ENCODE measurements around the gene NOP16.

NOP16 gene

DNA sequence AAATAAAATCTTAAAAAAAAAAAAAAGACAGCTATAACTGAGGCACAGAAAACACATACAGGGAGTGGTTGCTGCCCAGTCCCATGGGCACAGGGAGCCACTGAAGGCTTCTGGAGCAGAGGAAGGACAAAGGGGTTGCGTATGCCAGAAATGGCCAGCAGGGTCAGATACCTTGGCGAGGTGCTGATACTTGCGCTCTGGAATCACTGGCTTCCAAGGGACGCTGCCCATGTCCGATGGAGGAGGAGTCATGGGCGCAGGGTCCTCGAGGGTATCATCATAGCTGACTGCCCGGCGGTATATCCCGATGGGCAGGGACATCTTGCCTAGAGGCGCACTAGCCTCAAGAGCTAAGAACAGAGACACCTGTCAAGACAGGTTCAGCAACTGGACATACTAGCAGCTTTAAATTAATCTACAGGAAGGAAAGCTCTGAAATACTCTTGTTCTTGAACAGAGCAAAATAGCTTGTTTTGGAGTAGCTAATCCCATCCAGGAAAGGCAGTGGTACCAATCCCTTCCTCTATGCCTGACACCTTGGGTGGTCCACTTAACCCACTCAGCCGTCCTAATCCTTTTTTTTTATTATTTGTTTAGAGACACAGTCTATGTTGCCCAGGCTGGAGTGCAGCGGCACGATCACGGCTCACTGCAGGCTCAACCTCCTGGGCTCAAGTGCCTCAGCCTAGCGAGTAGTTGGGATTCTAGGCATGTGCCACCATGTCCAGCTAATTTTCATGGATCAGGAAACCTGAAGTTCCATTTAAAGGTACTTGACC, 32.8 kb downstream of the NOP16 start:
- DNase-seq, result no peak

DNA sequence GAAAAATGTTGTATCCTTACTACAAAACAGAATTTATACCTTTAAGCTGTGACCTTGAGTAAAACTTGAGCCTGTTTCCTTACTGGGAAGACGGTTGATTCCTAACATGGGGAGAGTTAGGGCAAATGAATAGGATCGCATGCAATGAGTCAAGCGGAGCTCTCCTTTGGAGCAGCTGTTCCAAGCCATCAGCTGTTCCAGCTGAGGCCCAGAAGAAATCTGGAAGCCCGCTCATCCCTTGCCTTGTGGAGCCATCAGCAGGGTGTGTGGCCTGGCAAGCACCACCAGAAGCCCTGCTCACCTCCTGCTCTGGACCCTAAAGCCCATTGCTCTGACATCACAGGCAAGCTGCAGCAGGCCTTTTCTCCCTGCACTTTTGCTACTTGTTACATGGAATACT, 34.9 kb downstream of the NOP16 start:
- DNase-seq, result no peak

DNA sequence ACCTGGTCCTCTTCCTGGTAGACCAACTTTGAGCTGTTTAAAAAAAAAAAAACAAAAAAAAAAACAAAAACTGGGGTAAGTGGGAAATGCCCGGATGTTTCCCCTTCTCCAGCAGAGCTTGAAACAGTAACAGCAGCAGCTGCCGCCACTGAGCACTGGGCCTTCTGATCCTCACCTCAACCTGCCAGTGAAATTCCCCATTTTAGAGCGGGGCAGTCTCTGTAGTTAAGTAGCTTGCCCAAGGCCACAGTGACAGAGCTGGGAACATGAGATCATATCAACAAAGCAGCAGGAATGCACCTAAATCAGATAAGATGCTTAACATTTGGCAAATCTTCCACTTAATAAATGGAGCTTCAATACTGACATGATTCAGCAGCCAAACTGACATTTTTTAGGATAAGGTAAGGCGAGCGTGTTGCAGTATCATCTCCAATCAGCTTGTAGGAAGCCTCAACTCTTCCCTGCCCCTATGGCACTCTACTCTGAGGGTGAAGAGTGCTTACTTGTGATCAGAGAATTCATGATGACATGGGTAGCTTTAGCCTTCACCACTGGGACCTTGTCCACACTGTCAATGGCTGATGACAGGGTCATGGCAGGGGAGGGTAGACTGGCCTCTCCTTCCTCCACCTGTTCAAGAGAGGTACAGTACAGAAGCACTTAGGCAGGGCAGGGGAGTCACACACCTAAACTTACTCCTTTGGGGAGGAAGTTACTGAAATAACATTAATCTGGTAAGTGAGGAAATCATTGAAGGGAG, 36.1 kb downstream of the NOP16 start:
- DNase-seq, result no peak

DNA sequence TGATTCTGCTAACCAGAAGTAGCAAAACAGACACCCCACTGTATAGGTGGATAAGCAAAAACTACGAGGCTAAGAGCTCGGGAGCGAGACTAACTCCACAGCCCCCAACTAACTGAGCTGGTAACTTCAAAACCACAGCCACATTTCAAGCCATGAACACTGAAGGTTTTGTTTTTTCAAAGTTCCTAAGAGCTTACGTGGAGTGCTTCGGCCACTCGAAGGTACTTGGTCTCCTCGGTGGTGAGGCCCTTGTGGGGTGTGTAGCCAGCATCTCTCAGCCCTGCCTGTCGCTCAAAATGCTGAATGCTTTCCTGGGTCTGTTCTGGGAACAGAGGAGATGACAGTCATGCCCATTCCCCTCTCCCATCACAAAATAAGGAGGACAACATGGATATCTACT, 38.0 kb downstream of the NOP16 start:
- no peak for DNase-seq

DNA sequence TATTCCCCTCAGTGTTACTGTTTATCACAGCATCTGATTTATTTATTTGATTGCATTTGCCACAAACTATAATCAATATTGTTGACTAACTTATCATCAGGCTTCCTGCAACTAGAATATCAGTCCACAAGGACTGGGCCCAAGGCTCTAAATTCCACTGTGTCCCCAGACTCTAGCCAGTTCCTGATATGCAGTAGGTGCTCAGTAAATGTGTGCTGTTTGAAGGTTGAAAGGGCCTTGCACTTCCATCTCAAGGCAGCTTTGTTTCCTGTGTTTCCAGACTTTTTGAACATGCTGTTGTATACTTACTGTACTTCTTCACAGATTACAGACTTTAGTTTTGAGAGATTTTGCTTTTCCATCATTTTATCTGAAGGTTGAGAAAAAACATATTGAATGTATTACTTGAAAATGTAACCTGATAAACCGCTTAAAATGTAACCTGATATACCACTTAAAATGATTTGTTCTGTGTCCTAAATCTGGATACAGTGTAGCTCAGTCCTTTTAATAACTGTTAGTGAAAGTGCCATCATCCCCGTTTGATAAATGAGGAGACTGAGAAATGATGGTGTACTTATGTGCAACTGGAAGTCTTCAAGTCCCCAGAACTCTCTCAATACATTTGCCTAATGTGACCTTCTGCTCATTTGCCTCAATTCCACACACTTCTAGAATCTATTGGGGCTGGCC, 45.5 kb downstream of the NOP16 start:
- no peak for DNase-seq

DNA sequence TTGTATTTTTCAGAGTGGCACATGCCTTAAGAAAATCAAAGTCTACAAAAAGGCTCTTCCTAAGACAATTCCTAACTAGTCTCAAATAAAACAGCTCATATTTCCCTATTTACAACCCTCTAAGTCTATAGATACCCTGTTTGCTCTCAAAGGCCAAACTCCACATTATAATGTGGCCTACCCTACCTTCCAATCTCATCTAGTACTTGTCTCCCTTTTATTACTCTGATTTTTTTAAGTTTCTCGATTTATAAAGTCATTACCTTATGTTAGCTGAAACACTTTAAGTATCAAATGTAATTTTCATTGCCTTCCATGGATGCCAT, 46.3 kb downstream of the NOP16 start:
- no peak for DNase-seq

DNA sequence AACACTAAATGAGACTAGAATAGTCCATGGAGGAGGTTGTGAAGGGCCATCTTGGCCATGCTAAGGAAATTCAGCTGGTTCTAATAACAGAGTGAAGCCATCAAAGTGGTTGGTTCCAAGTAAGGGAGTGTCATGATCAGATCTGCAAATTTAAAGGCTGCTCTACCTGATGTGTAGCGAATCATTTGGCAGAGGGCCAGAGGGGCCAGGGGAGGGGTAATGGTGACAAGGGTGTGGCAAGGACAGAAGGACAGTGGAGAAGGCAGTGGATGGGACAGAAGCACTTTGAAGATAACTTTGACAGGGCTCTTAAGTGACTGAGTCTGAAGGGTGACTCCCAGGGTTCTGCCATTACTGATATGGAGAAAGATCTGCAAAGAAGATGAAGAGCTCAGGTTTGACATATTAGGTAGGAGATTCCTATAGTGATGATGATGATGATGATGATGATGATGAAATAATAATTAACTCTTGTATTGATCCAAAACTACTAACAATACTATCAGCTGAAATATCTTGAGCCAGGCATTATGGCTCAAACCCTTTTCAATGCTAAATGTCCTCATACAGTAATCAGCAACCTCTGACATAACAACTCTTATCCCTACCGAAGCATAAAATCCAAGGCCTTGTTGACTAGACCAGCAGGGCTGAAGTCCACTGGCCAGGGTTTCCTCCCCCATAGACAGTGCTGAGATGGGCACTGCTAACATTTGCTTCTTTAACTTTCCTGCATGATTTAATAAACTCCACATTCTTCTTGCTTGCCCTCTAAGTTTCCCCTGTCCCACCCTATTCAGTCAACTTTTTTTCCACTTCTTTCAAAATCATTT, 46.9 kb downstream of the NOP16 start:
- DNase-seq, result no peak

DNA sequence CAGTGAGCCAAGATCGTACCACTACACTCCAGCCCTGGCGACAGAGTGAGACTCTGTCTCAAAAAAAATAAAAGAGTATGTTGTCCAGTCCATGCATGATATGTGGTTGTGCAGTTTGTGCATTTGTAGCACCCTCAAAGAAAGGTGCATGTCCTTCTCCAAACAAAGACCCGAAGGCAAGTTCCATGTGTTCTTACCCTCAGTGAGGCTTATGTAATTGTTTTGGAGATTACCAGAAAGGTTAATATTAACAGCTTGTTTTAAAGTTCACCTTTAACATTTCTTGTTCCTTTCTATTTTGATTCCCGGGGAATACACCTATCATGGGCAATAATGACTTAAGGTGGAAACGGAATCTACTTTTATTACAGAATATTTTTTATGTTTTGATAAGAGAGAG, 49.1 kb downstream of the NOP16 start:
- no peak for DNase-seq

DNA sequence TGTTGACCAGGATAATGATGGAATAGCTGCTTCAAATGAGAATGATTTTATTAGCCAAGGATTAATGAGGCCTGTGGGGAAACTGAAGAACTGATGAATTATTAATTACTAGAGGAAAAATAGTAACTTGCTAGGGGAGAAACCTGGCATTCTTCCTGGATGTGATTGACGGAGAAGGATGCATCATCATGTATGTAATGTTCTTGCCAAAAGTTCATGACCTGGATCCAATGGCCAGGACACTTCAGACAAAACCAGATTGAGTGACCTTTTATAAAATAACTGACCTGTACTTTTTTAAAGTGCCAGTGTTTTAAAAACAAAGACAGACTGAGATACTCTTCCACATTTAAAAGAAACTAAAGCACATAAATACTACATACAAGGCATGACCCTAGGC, 50.5 kb downstream of the NOP16 start:
- DNase-seq, result no peak

DNA sequence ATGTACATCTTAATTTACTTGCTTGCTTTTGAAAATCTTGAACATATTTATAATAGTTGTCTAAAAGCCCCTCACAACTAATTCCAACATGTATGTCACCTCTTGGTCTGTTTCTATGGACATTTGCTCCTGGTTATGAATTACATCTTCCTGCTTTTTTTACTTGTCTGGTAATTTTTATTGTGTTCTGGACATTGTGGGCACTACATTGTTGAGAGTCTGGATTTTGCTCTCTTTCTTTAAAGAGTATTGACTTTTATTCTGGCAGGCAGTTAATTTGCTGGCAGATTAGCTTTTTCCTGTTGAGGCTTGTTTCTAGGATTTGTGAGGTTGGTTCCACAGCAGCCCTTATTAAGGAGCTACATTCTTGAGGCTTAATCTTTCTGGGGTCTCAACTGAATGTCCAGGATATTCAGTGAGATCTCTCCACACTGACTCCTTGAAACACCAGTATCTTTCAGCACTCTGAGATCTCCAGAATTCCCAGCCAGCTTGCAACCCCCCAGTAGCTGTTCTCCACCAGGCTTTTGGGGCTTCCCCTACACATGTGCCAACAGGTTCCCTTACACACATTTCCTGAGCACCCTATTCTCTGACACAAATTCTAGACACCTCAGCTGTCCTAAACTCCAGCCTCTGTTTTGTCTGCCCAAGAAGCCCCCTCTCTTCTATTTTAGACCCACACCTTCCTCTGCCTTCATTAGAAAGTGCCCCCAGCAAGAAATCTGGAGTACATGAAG, 54.2 kb downstream of the NOP16 start:
- no peak for DNase-seq
